ENCODE results near the gene MCOLN2.

The MCOLN2 gene

GRCh38 chr1:84985365-84985764, 11.5 kb downstream of the MCOLN2 start:
- DNase-seq (ENCODE audit: low spot score) = peak; percentile 56

GRCh38 chr1:84982395-84982794, 14.5 kb downstream of the MCOLN2 start:
- DNase-seq (ENCODE audit: low spot score) = no peak

GRCh38 chr1:84975035-84975434, 21.9 kb downstream of the MCOLN2 start:
- no peak for DNase-seq (ENCODE audit: low spot score)

- peak; percentile 47 for DNase-seq (ENCODE audit: low spot score)
Measured at GRCh38 chr1:84973498-84974334, 23.2 kb downstream of the MCOLN2 start.

GRCh38 chr1:84972377-84972987, 24.4 kb downstream of the MCOLN2 start:
- DNase-seq (ENCODE audit: low spot score) = peak; percentile 13

- peak; percentile 37 for DNase-seq (ENCODE audit: low spot score)
Measured at GRCh38 chr1:84971957-84972356, 25.0 kb downstream of the MCOLN2 start.

GRCh38 chr1:84969489-84970250, 27.2 kb downstream of the MCOLN2 start:
- no peak for DNase-seq (ENCODE audit: low spot score)

- DNase-seq (ENCODE audit: low spot score) = no peak
Measured at GRCh38 chr1:84968865-84969264, 28.0 kb downstream of the MCOLN2 start.

GRCh38 chr1:84968101-84968500, 28.8 kb downstream of the MCOLN2 start:
- no peak for DNase-seq (ENCODE audit: low spot score)

GRCh38 chr1:84967666-84968065, 29.2 kb downstream of the MCOLN2 start:
- no peak for DNase-seq (ENCODE audit: low spot score)

GRCh38 chr1:84963021-84963420, 33.9 kb downstream of the MCOLN2 start:
- DNase-seq (ENCODE audit: low spot score) = no peak

GRCh38 chr1:84961316-84961715, 35.6 kb downstream of the MCOLN2 start:
- DNase-seq (ENCODE audit: low spot score) = no peak

- DNase-seq (ENCODE audit: low spot score) = no peak
Measured at GRCh38 chr1:84960371-84960770, 36.5 kb downstream of the MCOLN2 start.

GRCh38 chr1:84959294-84959693, 37.6 kb downstream of the MCOLN2 start:
- DNase-seq (ENCODE audit: low spot score) = no peak

GRCh38 chr1:84957966-84958365, 38.9 kb downstream of the MCOLN2 start:
- no peak for DNase-seq (ENCODE audit: low spot score)

GRCh38 chr1:84956655-84957054, 40.3 kb downstream of the MCOLN2 start:
- DNase-seq (ENCODE audit: low spot score) = no peak

GRCh38 chr1:84956097-84956496, 40.8 kb downstream of the MCOLN2 start:
- DNase-seq (ENCODE audit: low spot score) = no peak

GRCh38 chr1:84949664-84950063, 47.2 kb downstream of the MCOLN2 start:
- DNase-seq (ENCODE audit: low spot score) = no peak

GRCh38 chr1:84947536-84948410, 49.1 kb downstream of the MCOLN2 start:
- peak; percentile 17 for DNase-seq (ENCODE audit: low spot score)

- no peak for DNase-seq (ENCODE audit: low spot score)
Measured at GRCh38 chr1:84946631-84947030, 50.3 kb downstream of the MCOLN2 start.

GRCh38 chr1:84944767-84945486, 52.0 kb downstream of the MCOLN2 start:
- DNase-seq (ENCODE audit: low spot score) = peak; percentile 96
